Stomach (tissue), 9 donors: ENCODE data around the gene ZBTB7A. TPM values are rescaled to one million over a fixed set of nuclear protein-coding genes. Genes with fewer than 3 reads are reported as not detected.

Source experiments
- DNase-seq, 2 donors: peaks; one replicate each; pipeline versions ENCODE4 v3.0.0 to v3.0.0-alpha.2; 2013 to 2019
- H3K27ac ChIP-seq, 5 donors: fragments of 200-600 bp in 4 of 5; sonication (generic) in 4 of 5; one replicate each; pipeline ENCODE4 v1.5.1; 2013 to 2019; ENCODE audit warnings: mild to moderate bottlenecking in 1 of 5, moderate library complexity in 1 of 5
- H3K27me3 ChIP-seq, 3 donors: fragments of 200-600 bp; sonication (generic); one replicate each; pipeline ENCODE4 v1.5.1; 2017 to 2019; ENCODE audit warnings: mixed run types in 1 of 3
- H3K36me3 ChIP-seq, 4 donors: fragments of 200-600 bp; sonication (generic); 1 replicate in 3 of 4; 2 replicates in 1 of 4; pipeline ENCODE4 v1.5.1; 2016 to 2019
- H3K4me1 ChIP-seq, 4 donors: fragments of 200-600 bp; sonication (generic); one replicate each; pipeline ENCODE4 v1.5.1; 2016 to 2019
- H3K4me3 ChIP-seq, 4 donors: fragments of 200-600 bp; sonication (generic) in 3 of 4; one replicate each; pipeline ENCODE4 v1.5.1; 2016 to 2019; ENCODE audit warnings: mild to moderate bottlenecking in 1 of 4
- H3K9me3 ChIP-seq, 4 donors: fragments of 200-600 bp; sonication (generic); one replicate each; pipeline ENCODE4 v1.5.1; 2016 to 2019
- EP300 ChIP-seq: sonication (generic); formaldehyde crosslinking; IDR thresholded peaks from one replicate; pipeline ENCODE4 v1.6.1; 2017; ENCODE audit warnings: antibody characterized with exemption
- POLR2A ChIP-seq, 4 donors: fragments of 450-650 bp; IDR thresholded peaks; one replicate each; pipeline ENCODE4 v1.6.1; 2016; ENCODE audit warnings: antibody characterized with exemption in 4 of 4, control low read depth in 2 of 4, mild to moderate bottlenecking in 1 of 4, moderate library complexity in 1 of 4
- POLR2AphosphoS5 ChIP-seq, 3 donors: sonication (generic); formaldehyde crosslinking; IDR thresholded peaks; one replicate each; pipeline ENCODE4 v1.6.1; 2016; ENCODE audit warnings: antibody characterized with exemption in 3 of 3
- WGBS, 5 donors: extraction: QIAGEN DNeasy Blood & Tissue Kit in 3 of 5; methylation state at CpG; one replicate each; pipeline versions ENCODE4 v1.1.5 to v1.1.7; 2013 to 2018; 5-methylcytosine and 5-hydroxymethylcytosine counted together
- intact Hi-C: fragments of 100-400 bp; cut with DNase I; formaldehyde crosslinking; loops from one replicate; pipeline ENCODE4 v1.15.1; 2023; ENCODE audit warnings: low total_unique reads
- polyA plus RNA-seq, 3 donors: library from polyadenylated mRNA; stranded (reverse); fragments of 200-250 nt; gene quantifications; one replicate each; pipeline ENCODE4 v1.2.3, GENCODE V29; 2013
- total RNA-seq, 5 donors: library from RNA; depleted of rRNA; stranded (reverse); fragments of >200 nt; gene quantifications; one replicate each; pipeline versions ENCODE4 v1.1.0 to v1.2.3, GENCODE V29; 2014 to 2016
- TF ChIP-seq, protein P1 (sequence below), 7 experiments: fragments of 450-650 bp in 4 of 7; fragments of 200-600 bp in 3 of 7; sonication (generic) in 3 of 7; IDR thresholded peaks; one replicate each; pipeline ENCODE4 v1.5.1; 2016 to 2019; ENCODE audit warnings: antibody characterized with exemption in 7 of 7, control low read depth in 2 of 7, mild to moderate bottlenecking in 1 of 7
- donor health status: healthy with polysubstance abuse.
- donor health status: Bipolar disorder and iron deficiency.
- donor health status: healthy.

The ZBTB7A gene
- total and polyA plus RNA-seq, 8 donors: 8.0 to 274 (median 35.5) TPM

DNA sequence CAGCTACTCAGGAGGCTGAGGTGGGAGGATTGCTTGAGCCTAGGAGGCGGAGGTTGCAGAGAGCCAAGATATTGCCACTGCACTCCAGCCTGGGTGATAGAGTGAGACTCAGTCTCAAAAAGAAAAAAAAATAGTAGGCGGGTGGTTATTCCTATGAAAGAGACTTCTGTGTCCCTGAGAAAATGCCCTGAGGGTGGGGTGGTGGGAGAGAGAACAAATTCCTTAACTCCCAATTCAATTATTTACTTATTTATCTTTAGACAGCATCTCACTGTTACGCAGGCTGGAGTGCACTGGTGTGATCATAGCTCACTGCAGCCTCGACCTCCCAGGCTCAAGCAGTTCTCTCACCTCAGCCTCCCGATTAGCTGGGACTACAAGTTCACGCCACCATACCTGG, 71.1 kb downstream of the ZBTB7A start:
- Histone ChIP-seq H3K36me3 (no peaks in the 10 kb centered on the region), H3K9me3 (no peaks in the 10 kb centered on the region)

More for the DNA sequence above, 71.1 kb downstream of the ZBTB7A start:
- TF ChIP-seq POLR2A (IDR thresholded peaks at IDR 0.05) (no peak), EP300 (no peak), POLR2AphosphoS5 (IDR thresholded peaks at IDR 0.05) (no peak)
- TF ChIP-seq, protein P1, sequence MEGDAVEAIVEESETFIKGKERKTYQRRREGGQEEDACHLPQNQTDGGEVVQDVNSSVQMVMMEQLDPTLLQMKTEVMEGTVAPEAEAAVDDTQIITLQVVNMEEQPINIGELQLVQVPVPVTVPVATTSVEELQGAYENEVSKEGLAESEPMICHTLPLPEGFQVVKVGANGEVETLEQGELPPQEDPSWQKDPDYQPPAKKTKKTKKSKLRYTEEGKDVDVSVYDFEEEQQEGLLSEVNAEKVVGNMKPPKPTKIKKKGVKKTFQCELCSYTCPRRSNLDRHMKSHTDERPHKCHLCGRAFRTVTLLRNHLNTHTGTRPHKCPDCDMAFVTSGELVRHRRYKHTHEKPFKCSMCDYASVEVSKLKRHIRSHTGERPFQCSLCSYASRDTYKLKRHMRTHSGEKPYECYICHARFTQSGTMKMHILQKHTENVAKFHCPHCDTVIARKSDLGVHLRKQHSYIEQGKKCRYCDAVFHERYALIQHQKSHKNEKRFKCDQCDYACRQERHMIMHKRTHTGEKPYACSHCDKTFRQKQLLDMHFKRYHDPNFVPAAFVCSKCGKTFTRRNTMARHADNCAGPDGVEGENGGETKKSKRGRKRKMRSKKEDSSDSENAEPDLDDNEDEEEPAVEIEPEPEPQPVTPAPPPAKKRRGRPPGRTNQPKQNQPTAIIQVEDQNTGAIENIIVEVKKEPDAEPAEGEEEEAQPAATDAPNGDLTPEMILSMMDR (IDR thresholded peaks at IDR 0.05): no peak
- 67 to 80% (median 75%) methylated on average over 6 of the region's 6 CpGs for WGBS, 5 donors
- intact Hi-C loops: no loop called here
- Histone ChIP-seq H3K4me3 (no peak overlapping the region), H3K27ac (no peak overlapping the region), H3K4me1 (peaks cover 0 to 5% (median 0%) of the 10 kb centered on the region in 4 donors), H3K27me3 (no peaks in the 10 kb centered on the region)
- DNase-seq: no peak

Other genes with a start within 250 kb of the ZBTB7A start
- gene ZFR2, start 197.9 kb downstream of the ZBTB7A start, total RNA-seq: under 1 TPM in 1 of 5 donors, not detected in 4; 0.29 TPM
- gene ZFR2, start 197.9 kb downstream of the ZBTB7A start, polyA plus RNA-seq: under 1 TPM in 1 of 3 donors, not detected in 2; 0.10 TPM
- under 1 TPM in 2 of 5 donors, not detected in 3; 0.87 to 0.92 TPM for gene ATCAY, start 186.2 kb downstream of the ZBTB7A start, total RNA-seq
- under 1 TPM in 2 of 3 donors, not detected in 1; 0.25 to 0.75 TPM for gene ATCAY, start 186.2 kb downstream of the ZBTB7A start, polyA plus RNA-seq
- gene NMRK2, start 133.8 kb downstream of the ZBTB7A start, total RNA-seq: under 1 TPM in 1 of 5 donors, not detected in 4; 0.55 TPM
- 1 to 10 TPM in 2 of 3 donors, under 1 TPM in 1; 0.68 to 4.3 (median 2.3) TPM for gene NMRK2, start 133.8 kb downstream of the ZBTB7A start, polyA plus RNA-seq
- 100 to 1,000 TPM in 2 of 5 donors, 10 to 100 TPM in 3; 58.5 to 238 (median 75.8) TPM for gene DAPK3, start 95.8 kb downstream of the ZBTB7A start, total RNA-seq
- 10 to 100 TPM; 47.0 to 73.5 (median 51.9) TPM for gene DAPK3, start 95.8 kb downstream of the ZBTB7A start, polyA plus RNA-seq
- 1,000 to 10,000 TPM in 4 of 5 donors, 100 to 1,000 TPM in 1; 872 to 1,656 (median 1,431) TPM for gene EEF2, start 81.4 kb downstream of the ZBTB7A start, total RNA-seq
- 1,000 to 10,000 TPM in 2 of 3 donors, 100 to 1,000 TPM in 1; 667 to 1,312 (median 1,239) TPM for gene EEF2, start 81.4 kb downstream of the ZBTB7A start, polyA plus RNA-seq
- 10 to 100 TPM in 4 of 5 donors, 1 to 10 TPM in 1; 9.3 to 93.6 (median 37.5) TPM for gene PIAS4, start 59.2 kb downstream of the ZBTB7A start, total RNA-seq
- 10 to 100 TPM in 1 of 3 donors, 1 to 10 TPM in 2; 6.6 to 14.8 (median 9.3) TPM for gene PIAS4, start 59.2 kb downstream of the ZBTB7A start, polyA plus RNA-seq
- gene MAP2K2, start 57.2 kb upstream of the ZBTB7A start, total RNA-seq: 100 to 1,000 TPM in 1 of 5 donors, 10 to 100 TPM in 4; 53.4 to 447 (median 84.3) TPM
- 100 to 1,000 TPM; 137 to 162 (median 147) TPM for gene MAP2K2, start 57.2 kb upstream of the ZBTB7A start, polyA plus RNA-seq
- 1 to 10 TPM in 2 of 5 donors, not detected in 3; 1.1 to 7.0 TPM for gene CREB3L3, start 86.7 kb upstream of the ZBTB7A start, total RNA-seq
- gene CREB3L3, start 86.7 kb upstream of the ZBTB7A start, polyA plus RNA-seq: under 1 TPM; 0.03 to 0.61 (median 0.12) TPM
- 100 to 1,000 TPM in 2 of 5 donors, 10 to 100 TPM in 3; 14.0 to 160 (median 28.0) TPM for gene SIRT6, start 115.7 kb upstream of the ZBTB7A start, total RNA-seq
- gene SIRT6, start 115.7 kb upstream of the ZBTB7A start, polyA plus RNA-seq: 10 to 100 TPM; 17.7 to 23.9 (median 19.5) TPM
- gene ANKRD24, start 115.8 kb upstream of the ZBTB7A start, total RNA-seq: 1 to 10 TPM in 3 of 5 donors, under 1 TPM in 1, not detected in 1; 0.29 to 6.1 (median 3.8) TPM
- 1 to 10 TPM; 1.6 to 2.3 (median 1.8) TPM for gene ANKRD24, start 115.8 kb upstream of the ZBTB7A start, polyA plus RNA-seq
- gene EBI3, start 162.6 kb upstream of the ZBTB7A start, total RNA-seq: under 1 TPM in 1 of 5 donors, not detected in 4; 0.55 TPM
- gene EBI3, start 162.6 kb upstream of the ZBTB7A start, polyA plus RNA-seq: 1 to 10 TPM; 2.0 to 2.7 (median 2.7) TPM
- gene YJU2, start 180.2 kb upstream of the ZBTB7A start, total RNA-seq: 10 to 100 TPM in 3 of 5 donors, 1 to 10 TPM in 2; 3.5 to 48.4 (median 13.0) TPM
- 10 to 100 TPM; 26.0 to 34.7 (median 30.4) TPM for gene YJU2, start 180.2 kb upstream of the ZBTB7A start, polyA plus RNA-seq
- 1 to 10 TPM in 1 of 5 donors, not detected in 4; 7.0 TPM for gene SHD, start 212.4 kb upstream of the ZBTB7A start, total RNA-seq
- gene SHD, start 212.4 kb upstream of the ZBTB7A start, polyA plus RNA-seq: not detected
- gene TMIGD2, start 235.5 kb upstream of the ZBTB7A start, total RNA-seq: 1 to 10 TPM in 1 of 5 donors, not detected in 4; 1.1 TPM
- under 1 TPM in 1 of 3 donors, not detected in 2; 0.55 TPM for gene TMIGD2, start 235.5 kb upstream of the ZBTB7A start, polyA plus RNA-seq
- gene FSD1, start 237.7 kb upstream of the ZBTB7A start, total RNA-seq: 10 to 100 TPM in 1 of 5 donors, 1 to 10 TPM in 2, not detected in 2; 1.1 to 12.5 (median 2.3) TPM
- 1 to 10 TPM in 1 of 3 donors, under 1 TPM in 1, not detected in 1; 0.31 to 1.3 TPM for gene FSD1, start 237.7 kb upstream of the ZBTB7A start, polyA plus RNA-seq